Esophagus squamous epithelium (tissue), 5 donors: ENCODE data around the gene MRPS6. TPM values are rescaled to one million over a fixed set of nuclear protein-coding genes. Genes with fewer than 3 reads are reported as not detected.

Source experiments
- DNase-seq: peaks from one replicate; lab custom pipeline; 2025; lab: John Stamatoyannopoulos, UW
- H3K27ac ChIP-seq, 4 donors: fragments of 200-600 bp; sonication (generic); one replicate each; pipeline ENCODE4 v1.5.1; 2016 to 2019; ENCODE audit warnings: mild to moderate bottlenecking in 1 of 4
- H3K27me3 ChIP-seq, 4 donors: fragments of 200-600 bp; sonication (generic); 1 replicate in 3 of 4; 2 replicates in 1 of 4; pipeline versions ENCODE4 v1.5.1 to v1.6.0; 2017 to 2021; ENCODE audit warnings: antibody characterized with exemption in 1 of 4
- H3K36me3 ChIP-seq, 3 donors: fragments of 200-600 bp; sonication (generic); one replicate each; pipeline ENCODE4 v1.5.1; 2016 to 2019
- H3K4me1 ChIP-seq, 3 donors: fragments of 200-600 bp; sonication (generic); one replicate each; pipeline ENCODE4 v1.5.1; 2017 to 2019
- H3K4me3 ChIP-seq, 4 donors: fragments of 200-600 bp; sonication (generic); 1 replicate in 3 of 4; 2 replicates in 1 of 4; pipeline ENCODE4 v1.5.1; 2016 to 2019; ENCODE audit warnings: mild to moderate bottlenecking in 2 of 4, moderate library complexity in 1 of 4
- H3K9me3 ChIP-seq, 3 donors: fragments of 200-600 bp; sonication (generic); one replicate each; pipeline ENCODE4 v1.5.1; 2016 to 2019
- CTCF ChIP-seq, 6 experiments: fragments of 450-650 bp in 4 of 6; fragments of 200-600 bp in 2 of 6; sonication (generic) in 2 of 6; IDR thresholded peaks; one replicate each; pipeline ENCODE4 v1.5.1; 2016 to 2019; ENCODE audit warnings: antibody characterized with exemption in 6 of 6, mild to moderate bottlenecking in 4 of 6, moderate library complexity in 4 of 6
- POLR2A ChIP-seq, 4 donors: fragments of 450-650 bp; IDR thresholded peaks; one replicate each; pipeline ENCODE4 v1.6.1; 2017; ENCODE audit warnings: antibody characterized with exemption in 4 of 4, mild to moderate bottlenecking in 4 of 4, moderate library complexity in 3 of 4
- WGBS, 2 donors: methylation state at CpG; one replicate each; pipeline ENCODE4 v1.1.5; 2018; 5-methylcytosine and 5-hydroxymethylcytosine counted together
- intact Hi-C: fragments of 100-400 bp; cut with DNase I; formaldehyde crosslinking; loops from one replicate; pipeline ENCODE4 v1.15.0; 2022
- total RNA-seq, 4 donors: library from RNA; depleted of rRNA; stranded (reverse); fragments of >200 nt; gene quantifications; one replicate each; pipeline ENCODE4 v1.1.0, GENCODE V29; 2016
- donor health status: DM: yes; HTN: yes; CAD: no.

Gene MRPS6
- total RNA-seq, 4 donors from 2014 or later = 13.4 to 32.2 (median 20.1) TPM

- peaks cover 0 to 4% (median 0%) of the 10 kb centered on the region in 3 donors for H3K4me1 ChIP-seq
- H3K4me3 ChIP-seq = no peak overlapping the region
- no peaks in the 10 kb centered on the region for H3K36me3 ChIP-seq
- no peak for DNase-seq
- no peaks in the 10 kb centered on the region for H3K9me3 ChIP-seq
- no peaks in the 10 kb centered on the region for H3K27me3 ChIP-seq
- intact Hi-C loops = no loop called here
- 72 to 75% methylated on average over 1 of the region's 1 CpG for WGBS, 2 donors
- H3K27ac ChIP-seq = no peak overlapping the region
- no peak for TF ChIP-seq POLR2A (IDR thresholded peaks at IDR 0.05)
- no peak for TF ChIP-seq CTCF (IDR thresholded peaks at IDR 0.05)
These were observed 34.2 kb downstream of the MRPS6 start for GRCh38 chr21:34107606-34108005.

DNA sequence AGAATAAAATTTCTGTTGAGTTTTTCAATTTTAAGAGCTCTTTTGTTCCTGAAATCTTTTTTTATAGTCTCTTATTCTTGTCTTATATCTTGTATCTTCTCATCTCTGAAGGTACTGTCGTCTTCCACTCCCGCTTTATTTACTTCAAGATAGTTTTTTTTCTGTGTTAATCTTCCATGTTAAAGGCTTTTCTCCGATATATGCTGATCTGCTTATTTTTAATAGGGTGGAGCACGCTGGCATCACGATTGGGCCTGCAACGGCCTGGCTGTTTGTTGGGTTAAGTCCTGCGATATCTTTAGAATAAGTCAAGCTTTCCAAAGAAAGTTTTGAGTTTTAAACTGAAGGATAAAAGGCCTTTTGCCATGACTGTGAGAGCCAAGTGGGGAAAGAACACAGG, 35.7 kb downstream of the MRPS6 start:
- TF ChIP-seq POLR2A (IDR thresholded peaks at IDR 0.05) = no peak
- TF ChIP-seq CTCF (IDR thresholded peaks at IDR 0.05) = no peak
- Histone ChIP-seq H3K36me3 (no peaks in the 10 kb centered on the region), H3K9me3 (no peaks in the 10 kb centered on the region), H3K27me3 (no peaks in the 10 kb centered on the region), H3K27ac (no peak overlapping the region), H3K4me1 (peaks cover 0 to 6% (median 2%) of the 10 kb centered on the region in 3 donors), H3K4me3 (no peak overlapping the region)
- no peak for DNase-seq
- intact Hi-C loops = no loop called here
- WGBS, 2 donors = 88 to 96% methylated on average over 7 of the region's 7 CpGs

GRCh38 chr21:34110594-34111202, 37.3 kb downstream of the MRPS6 start:
- WGBS, 2 donors = 90 to 95% methylated on average over 8 of the region's 8 CpGs
- Histone ChIP-seq H3K27ac (no peak overlapping the region), H3K4me1 (peaks cover 0 to 9% (median 2%) of the 10 kb centered on the region in 3 donors), H3K9me3 (no peaks in the 10 kb centered on the region), H3K36me3 (no peaks in the 10 kb centered on the region), H3K27me3 (no peaks in the 10 kb centered on the region), H3K4me3 (no peak overlapping the region)
- intact Hi-C loops = no loop called here
- TF ChIP-seq CTCF (IDR thresholded peaks at IDR 0.05) = no peak
- no peak for TF ChIP-seq POLR2A (IDR thresholded peaks at IDR 0.05)
- no peak for DNase-seq

DNA sequence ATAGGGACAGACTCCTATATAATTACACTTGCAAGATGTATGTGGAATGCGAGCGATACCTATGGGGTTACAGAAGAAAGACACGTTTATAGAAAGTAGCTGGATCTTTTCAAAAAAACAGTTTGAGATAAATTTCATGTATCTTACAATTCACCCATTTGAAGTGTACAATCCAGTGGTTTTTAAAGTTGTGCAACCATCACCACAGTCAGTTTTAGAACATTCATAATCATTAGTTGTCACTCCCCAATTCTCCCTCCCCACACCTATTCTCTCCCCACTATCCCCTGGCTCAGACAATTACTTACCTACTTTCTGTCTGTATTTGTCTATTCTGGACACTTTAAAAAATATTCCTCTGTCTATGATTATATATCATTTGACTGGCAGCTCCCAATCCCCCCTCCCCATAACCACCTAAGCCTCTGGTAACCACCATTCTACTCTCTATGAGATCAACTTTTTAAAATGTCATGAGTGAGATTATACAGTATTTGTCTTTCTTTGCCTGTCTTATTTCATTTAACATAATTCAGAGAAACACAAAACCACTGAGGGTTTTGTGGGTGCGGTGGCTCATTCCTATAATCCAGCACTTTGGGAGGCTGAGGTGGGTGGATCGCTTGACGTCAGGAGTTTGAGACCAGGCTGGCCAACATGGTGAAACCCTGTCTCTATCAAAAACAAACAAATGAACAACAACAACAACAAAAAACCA, 39.1 kb downstream of the MRPS6 start:
- Histone ChIP-seq H3K4me3 (no peak overlapping the region), H3K27me3 (no peaks in the 10 kb centered on the region), H3K27ac (no peak overlapping the region), H3K36me3 (no peaks in the 10 kb centered on the region), H3K4me1 (peaks cover 0 to 9% (median 2%) of the 10 kb centered on the region in 3 donors), H3K9me3 (no peaks in the 10 kb centered on the region)
- TF ChIP-seq POLR2A (IDR thresholded peaks at IDR 0.05) = no peak
- TF ChIP-seq CTCF (IDR thresholded peaks at IDR 0.05) = no peak
- intact Hi-C loops = no loop called here
- WGBS, 2 donors = 93 to 95% methylated on average over 4 to 6 of the region's 6 CpGs
- DNase-seq = no peak

DNA sequence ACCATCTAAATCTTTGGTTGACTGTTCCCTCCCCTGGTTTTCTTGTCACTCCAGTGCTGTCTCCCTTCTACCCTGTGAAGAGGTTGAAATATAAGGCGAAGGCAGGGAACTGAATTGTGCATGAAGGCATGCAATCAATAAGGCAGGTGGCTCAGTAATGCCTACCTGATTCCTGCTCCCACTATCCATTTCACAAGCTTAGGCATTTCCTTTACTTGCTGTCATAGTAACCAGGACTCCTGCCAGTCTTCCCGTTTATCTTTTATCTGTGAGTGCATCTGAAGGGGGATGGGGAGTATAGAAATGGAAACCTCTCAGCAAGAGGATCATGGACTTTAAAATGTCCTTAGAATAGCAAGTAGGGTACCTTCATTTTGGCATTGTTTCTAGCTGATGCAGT, 40.5 kb downstream of the MRPS6 start:
- peaks cover 0 to 9% (median 2%) of the 10 kb centered on the region in 3 donors for H3K4me1 ChIP-seq
- H3K9me3 ChIP-seq = no peaks in the 10 kb centered on the region
- no peak overlapping the region for H3K4me3 ChIP-seq
- intact Hi-C loops = no loop called here
- no peaks in the 10 kb centered on the region for H3K36me3 ChIP-seq
- no peaks in the 10 kb centered on the region for H3K27me3 ChIP-seq
- no peak overlapping the region for H3K27ac ChIP-seq
- DNase-seq = no peak
- TF ChIP-seq POLR2A (IDR thresholded peaks at IDR 0.05) (no peak), CTCF (IDR thresholded peaks at IDR 0.05) (no peak)
- 51 to 55% methylated on average over 2 of the region's 2 CpGs for WGBS, 2 donors
